SK-N-DZ (cell line): ENCODE results near the gene CFAP69.

ENCODE experiments used
- DNase-seq: peaks from one replicate; pipeline ENCODE4 v3.0.0-alpha.2; 2015; ENCODE audit warnings: low spot score

The CFAP69 gene

DNA sequence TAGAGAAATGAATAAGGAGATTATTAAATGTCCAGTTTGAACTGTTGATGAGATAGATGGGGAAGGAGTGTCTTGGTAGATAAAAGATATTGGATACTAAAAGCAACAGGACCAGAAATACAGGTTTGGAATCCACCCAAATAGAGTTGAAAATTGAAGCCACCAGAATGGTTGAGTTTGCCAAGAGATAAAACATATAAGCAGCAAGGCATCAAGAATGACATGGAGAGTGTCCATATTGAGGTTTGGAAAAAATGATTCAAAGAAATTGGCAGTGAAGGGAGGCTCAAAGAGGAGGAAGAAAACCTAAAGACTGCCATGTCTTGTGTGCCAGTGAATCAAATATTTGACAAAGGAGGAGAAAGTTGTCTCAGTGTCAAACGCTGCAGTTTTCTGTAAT, 24.2 kb downstream of the CFAP69 start:
- no peak for DNase-seq

DNA sequence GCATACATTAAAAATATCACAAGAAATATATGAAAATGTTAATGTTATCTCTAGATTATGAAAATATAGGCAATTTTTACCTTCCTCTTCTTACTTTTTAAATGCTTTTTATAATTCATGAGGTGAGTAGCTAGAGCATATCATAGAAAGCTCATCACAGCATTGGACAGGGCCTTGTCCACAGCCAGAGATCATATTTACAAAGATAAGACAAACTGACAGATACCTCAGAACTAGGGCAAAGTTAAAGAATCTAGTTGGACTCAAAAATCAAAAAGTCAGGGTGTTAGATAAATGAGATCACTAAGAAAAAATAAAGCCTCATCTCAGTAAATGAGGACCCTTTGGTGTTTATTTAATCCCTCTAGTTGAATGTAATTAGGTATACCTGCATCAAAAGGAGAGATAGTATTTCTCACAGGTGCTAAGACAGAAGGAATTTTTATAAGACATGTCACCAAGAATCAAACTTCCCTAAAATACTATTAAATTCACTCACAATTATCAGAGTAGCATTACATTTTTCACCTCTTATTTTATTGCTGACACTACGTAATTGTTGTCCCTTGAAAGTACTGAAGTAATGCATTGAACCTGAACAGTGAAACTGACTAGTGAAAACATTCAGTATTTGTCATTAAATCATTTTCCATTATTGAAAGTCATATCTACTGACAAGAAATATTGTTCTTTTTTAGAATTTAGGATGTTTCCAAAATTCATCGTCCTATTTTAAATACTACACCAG, 25.6 kb downstream of the CFAP69 start:
- no peak for DNase-seq

DNA sequence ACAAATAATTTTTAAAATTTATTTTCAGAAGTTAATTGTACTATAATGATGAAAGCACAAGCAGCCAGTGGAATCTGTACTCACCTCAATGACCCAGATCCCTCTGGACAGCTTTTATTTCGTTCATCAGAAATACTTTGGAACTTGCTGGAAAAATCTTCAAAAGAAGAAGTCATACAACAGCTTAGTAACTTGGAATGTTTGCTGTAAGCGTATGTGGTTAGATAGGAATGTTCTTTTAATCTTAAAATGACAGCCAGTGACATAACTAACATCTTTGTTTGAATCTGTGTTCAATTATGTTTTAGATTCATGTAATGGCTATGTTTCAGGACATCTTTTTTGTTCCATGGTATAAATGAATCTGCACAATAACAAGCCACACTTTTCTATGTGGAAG, 26.8 kb downstream of the CFAP69 start:
- no peak for DNase-seq

DNA sequence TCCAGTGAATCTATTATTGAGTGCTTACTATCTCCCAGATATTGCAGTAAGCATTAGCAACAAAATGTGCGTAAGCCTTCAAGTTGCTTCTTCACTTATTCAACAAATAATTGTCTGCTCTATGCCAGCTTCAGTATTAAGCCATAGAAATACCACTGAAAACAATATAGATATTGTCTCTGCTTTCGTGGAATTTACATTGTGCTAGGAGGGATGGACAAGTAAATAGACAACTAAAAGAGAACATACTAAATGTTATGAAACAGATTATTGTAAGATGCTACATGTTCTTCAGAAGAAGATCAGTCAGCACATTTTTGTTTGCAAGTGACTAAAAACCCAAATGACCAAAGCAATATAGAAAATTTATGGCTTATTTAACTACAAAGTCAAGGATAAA, 27.3 kb downstream of the CFAP69 start:
- no peak for DNase-seq

DNA sequence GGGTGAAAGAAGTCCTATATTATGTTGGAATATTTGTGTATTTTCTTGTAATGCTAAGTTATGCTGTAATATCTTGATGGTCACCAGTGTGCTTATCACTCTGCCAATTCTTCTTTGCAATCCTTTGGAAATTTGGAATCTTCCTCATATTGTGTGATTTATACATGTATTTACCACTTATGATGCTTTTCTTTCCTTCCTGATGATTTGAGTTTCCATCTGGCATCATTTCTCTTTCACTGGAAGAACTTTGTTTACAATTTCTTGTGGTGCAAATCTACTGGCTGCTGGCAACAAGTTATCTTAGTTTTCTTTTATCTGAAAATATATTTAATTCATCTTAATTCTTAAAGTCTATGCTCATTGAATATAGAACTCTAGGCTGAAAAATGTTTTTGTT, 29.2 kb downstream of the CFAP69 start:
- no peak for DNase-seq

DNA sequence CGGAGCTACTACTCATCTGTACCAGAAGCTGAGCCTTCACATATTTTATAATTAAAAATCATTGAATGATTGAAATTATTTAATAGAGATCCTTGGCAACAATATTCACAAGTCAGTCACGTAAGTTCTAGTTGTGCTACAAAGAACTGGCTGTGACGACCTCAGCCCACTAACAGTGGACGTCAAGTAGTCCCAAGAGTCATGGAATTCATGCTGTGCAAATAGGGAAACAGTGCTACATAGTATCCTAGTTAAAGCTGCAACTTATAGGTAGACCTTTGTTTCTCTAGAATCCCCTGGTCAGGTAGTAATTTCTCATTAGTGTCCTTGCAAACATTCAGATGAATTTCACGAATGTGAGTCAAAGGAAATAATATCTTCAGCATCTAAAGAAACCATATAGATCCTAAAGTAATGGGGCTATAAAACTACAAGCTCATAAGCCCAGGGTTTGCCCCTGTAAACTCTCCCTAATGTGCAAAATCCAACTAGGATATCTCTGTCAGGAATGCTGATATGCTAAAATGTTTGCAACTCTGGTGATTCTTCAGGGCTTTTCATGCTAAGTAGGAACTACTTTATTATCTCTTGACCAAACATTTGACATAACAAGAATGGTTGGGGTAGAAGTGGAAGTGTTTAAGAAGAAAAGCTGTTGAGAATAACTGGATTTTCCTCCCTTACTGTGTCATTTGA, 31.2 kb downstream of the CFAP69 start:
- DNase-seq: no peak

DNA sequence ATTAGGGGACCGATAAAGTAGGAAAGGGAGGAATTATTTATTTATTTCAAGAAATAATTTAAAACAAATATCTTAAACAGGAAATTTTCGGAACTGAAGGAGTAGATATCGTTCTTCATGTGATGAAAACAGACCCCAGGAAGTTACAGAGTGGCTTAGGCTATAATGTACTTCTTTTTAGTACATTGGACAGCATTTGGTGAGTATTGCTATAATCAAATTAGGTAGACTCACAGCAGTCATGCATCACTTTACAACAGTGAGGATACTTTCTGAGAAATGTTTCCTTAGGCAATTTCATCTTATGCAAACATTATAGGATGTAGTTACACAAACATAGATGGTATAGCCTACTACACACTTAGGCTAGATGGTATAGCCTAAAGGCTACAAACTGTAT, 43.2 kb downstream of the CFAP69 start:
- no peak for DNase-seq

DNA sequence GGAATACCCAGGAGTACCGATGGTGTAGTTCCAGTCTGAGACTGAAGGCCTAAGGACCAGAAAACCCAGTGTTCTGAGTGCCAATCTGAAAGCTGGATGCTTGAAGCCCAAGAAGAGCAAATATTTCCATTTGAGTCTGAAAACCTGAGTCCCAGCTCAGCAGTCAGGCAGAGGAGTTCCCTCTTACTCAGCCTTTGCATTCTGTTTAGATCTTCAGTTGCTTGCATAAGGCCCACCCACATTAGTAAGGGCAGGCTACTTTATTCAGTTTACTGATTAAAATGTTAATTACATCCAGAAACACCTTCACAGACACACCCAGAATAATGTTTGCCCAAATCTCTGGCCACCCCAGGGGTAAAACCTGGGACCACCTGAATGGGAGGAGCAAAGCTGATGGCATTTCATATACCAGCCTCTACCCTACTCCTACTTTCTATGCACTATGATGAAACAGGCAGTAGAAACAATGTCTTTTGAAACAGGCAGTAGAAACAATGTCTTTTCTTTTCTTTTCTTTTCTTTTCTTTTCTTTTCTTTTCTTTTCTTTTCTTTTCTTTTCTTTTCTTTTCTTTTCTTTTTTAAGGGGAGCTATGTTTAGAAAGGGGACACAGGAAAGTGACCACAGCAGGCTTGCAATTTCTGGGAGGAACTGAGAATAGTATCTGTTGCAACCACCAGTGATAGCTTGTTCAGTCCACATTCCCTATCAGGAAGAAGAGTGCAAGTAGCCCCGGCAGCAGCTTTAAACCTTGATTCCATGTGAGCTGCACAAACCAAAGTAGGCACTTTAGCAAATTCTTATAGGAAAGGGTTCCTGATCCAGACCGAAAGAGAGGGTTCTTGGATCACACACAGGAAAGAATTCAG, 45.5 kb downstream of the CFAP69 start:
- DNase-seq: no peak

DNA sequence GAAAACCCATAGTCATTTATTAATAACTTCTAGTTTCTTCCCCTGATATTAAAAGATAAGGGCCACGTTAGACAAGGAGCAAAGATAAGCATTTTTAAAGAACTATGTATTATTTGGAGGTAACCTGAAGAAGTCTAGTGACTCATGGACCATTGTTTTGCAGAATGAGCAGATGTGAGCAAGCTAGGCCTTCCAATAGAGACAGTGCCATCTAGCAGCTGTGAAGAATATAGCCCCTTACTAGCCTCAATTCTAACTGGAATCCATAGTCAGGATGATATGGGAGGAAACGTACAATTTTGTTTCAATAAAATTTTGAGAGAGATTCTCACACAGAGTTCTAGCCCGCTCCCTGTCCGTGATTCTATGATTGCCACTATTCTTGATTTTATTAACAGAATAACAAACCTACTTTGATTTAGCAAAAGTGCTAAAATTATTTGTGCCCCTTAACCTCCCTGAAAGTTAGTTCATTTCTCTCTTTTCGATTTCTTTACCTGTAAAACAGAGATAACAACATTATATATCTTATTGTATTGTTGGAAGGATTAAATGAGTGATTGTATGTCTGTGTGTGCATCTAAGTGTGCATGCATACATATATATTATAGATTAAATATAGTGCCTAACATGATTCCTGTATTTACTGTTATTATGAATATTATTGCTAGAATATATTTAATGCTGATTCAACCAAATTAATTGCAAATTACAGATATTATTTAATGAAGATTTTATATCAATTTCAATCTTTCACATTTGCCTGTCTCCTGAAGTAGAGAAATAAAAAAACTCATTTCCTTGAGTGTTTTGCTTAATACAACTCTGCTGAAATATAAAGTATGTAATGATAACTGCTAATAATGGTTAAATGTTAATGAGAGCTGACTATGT, 53.4 kb downstream of the CFAP69 start:
- DNase-seq: peak; percentile 11

DNA sequence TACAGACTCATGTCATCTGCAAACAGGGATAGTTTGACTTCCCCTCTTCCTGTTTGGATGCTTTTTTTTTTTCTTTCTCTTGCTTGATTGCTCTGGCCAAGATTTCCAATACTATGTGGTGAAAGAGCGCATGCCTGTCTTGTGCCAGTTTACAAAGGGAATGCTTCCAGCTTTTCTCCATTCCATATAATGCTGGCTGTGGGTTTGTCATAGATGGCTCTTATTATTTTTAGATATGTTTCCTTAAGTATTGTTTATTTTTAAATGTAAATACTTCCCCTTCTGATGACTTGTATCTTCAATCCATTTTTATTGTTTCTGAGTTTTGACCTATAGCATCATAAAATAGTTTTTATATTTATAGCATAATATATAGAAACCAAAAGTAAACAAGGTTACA, 58.3 kb downstream of the CFAP69 start:
- DNase-seq: no peak

DNA sequence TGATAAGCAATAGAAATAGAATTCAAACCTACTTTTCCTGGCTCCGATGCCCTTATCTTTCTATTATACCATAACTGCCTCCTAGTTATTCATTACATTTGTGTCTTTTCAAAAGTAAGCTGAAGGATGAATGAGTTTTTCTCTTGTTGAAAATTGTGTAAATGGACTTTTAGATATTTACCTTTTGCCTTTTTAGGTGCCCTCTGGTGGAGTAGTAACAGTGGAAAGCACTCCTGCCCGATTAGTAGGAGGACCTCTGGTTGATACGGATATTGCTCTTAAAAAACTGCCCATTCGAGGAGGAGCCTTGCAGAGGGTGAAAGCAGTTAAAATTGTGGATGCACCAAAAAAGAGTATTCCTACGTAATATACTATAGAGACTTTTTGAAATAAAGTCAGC, 64.9 kb downstream of the CFAP69 start:
- DNase-seq: no peak

DNA sequence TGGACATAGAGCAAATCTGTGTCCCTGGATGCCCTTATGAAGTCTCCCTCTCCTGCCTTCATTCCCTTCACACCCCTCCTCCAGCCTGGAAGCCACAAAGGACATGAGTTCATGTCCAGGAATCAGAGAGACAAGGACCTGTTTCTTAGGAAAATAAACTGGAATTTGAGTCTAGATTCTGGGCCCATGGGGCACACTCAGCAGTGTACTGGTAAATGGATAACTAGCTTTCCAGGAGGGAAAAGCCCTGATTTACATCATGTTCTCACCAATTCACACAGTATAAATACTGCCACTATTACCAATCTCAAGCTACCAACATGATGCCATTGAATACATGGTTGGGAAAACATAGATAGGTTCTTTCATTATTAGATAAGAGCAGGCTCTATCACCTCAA, 66.2 kb downstream of the CFAP69 start:
- no peak for DNase-seq

DNA sequence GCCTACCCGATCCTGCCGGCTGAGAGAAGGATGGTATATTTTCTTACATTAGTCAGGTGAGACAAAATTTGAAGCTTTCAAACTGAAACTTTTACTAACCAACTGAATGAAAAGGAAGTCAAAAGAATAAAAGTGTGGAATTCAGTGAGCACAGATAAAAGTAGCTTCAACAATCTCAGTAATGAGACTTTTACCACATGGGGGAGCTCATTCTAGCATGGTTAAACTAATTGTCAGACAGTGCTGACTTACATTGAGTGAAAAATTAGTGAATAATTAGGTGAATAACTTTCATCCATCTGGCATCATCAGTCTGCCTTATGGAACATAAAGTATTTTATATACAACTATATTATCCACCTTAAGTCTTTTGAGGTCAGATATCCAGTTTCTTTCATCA, 67.8 kb downstream of the CFAP69 start:
- no peak for DNase-seq

DNA sequence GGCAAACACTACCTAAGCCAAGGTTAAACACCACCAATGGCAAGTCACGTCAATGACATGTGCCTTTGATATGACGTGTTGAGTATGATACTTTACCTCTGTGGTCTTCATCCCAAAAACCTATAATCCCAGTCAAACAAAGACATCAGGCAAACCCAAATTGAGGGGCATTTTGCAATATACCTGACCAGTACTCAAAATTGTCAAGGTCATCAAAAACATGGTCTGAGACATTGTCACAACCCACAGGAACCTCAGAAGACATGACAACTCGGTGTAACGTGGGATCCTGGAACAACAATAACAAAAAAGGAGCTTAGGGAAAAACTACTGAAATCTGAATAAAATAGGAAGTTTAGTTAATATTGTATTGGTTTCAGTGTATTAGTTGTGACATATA, 68.9 kb downstream of the CFAP69 start:
- DNase-seq: no peak

DNA sequence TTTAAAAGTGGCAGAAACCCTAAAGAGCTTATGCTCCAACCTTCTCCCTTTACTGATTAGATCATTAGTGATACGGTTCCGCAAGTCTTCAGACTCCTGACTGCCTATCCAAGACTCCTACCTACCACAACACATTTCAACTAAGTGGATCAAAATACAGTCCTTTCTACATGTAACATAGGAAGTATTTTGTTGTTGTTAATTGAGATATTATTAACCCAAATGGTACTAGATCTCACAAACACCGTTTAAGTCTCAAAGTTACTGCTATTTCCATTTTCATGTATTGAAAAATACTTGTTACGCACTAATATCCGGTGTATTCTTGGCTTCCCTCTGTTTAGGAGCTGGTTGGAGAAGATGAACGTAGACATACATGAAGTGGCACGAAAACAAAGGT, 75.0 kb downstream of the CFAP69 start:
- DNase-seq: no peak

DNA sequence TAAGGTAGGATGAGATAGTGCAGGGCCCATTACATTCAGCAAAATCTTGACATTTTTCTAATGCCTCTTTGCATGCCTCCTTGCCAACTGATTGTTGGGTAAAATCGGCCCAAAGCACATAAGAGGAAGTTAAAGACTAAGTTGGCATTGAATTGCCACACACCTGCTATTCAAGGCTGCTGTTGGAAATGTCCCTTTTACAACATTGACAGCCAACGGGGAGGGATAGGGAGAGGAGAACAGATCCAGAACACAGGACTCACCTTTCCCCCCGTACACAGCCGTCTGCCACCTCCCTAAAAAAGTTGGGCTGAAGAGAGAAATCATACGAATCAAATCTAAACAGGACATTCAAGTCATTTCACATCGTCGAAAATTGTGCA, 75.4 kb downstream of the CFAP69 start:
- no peak for DNase-seq

DNA sequence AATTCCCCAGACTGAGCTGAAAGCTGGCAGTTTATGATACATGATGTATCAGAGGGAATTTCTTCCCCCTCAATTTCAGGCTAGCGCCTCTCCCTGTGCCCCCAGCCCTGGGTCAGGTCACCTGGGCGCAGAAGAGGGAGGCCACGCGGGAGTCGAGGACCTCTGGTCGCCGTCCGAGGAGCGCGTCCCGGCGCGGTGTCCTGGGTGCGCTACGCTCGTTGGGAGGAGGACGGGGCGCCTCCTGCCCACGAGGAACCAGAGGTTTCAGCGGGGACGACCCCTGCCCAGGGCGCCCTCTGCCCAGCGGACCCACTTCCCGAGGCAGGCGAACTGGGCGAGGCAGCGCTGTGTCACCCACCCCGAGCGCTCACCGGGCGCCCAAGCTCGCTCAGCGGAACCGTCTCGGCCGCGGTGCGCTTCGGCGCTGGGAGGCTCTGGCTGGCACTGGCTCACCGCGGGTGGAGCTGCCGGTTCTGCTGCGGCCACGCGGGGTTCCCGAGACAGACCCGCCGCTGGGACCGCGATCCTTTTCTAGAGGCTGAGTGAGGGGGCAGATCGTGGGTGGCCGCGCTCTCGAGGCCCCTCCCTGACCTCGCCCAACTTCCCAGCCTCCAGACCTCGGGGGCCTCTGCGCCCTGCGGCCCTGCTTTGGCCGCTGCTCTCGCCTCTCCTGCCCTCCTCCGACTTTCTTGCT, 76.0 kb downstream of the CFAP69 start, which contains the start of gene FAM237B:
TSS of gene FAM237B (minus strand) at position 504 of the 694 bp plus-strand sequence. CDS start 1,556 bp downstream, outside the sequence.
- DNase-seq: no peak

DNA sequence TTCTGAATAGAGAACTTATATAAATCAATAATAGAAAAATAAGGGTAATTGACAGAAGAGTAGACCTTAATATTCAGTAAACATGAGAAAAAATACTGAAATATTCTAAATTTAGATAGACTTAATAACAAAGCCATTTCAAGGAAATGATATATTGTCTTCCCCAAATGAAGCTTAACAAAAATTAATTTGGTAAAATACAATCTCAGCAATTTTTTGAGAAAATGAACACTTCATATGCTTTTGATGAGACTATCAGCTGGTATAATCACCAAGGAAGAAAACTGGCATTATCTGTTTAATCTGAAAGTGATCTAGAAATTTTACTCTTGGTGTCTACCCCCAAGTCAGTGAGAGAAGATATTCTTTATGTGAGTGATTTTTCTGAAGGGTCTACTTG, 77.9 kb downstream of the CFAP69 start:
- no peak for DNase-seq

DNA sequence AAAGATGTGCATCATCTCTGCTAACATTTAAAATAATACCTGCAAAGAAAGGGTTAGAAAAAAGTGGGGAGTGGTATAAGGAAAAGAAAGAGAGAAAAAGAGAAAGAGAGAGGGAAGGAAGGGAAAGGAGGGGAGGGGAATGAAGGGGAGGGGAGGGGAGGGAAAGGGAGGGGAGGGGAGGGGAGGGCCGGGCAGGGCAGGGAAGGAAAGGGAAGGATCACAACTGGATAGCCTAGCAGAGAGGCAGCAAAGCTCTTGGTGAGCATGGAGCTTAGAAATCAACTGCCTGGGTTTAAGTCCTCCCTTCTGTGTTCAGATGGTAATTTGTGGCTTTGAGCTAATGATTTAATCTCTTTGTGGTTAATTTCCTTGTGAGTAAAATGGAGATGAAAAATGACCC, 81.5 kb downstream of the CFAP69 start:
- DNase-seq: no peak

DNA sequence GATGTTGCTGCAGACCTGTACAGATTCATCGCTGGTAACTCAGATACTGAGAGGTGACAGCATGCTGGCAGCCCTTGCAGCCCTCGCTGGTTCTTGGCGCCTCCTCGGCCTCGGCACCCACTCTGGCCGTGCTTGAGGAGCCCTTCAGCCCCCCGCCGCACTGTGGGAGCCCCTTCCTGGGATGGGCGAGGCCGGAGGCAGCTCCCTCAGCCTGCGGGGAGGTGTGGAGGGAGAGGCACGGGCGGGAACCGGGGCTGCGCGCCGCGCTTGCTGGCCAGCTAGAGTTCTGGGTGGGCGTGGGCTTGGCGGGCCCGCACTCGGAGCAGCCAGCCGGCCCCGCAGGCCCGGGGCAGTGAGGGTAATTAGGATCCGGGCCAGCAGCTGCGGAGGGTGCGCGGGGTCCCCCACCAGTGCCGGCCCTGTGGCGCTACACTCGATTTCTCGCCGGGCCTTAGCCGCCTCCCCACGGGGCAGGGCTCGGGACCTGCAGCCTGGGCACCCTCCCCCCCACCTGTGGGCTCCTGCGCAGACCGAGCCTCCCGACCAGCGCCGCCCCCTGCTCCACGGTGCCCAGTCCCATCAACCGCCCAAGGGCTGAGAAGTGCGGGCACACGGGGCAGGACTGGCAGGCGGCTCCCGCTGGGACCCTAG, 89.3 kb downstream of the CFAP69 start:
- no peak for DNase-seq
